ENCODE data around the gene GRK2. TPM values are rescaled to one million over a fixed set of nuclear protein-coding genes. Genes with fewer than 3 reads are reported as not detected.
"Not testable (repeated sequence)": the region's sequence is repeated elsewhere in the genome, so short reads cannot be mapped to it uniquely, and the experiment has no call there.

GRK2 gene
- total RNA-seq, 1 donor = 21.5 TPM

- peak overlapping the region; percentile 92 for H3K4me3 ChIP-seq (ENCODE audit: low read depth, low read length)
- no peak for TF ChIP-seq CTCF (IDR thresholded peaks at IDR 0.05; ENCODE audit: insufficient read depth, low read length)
- no peak for DNase-seq (ENCODE audit: low read depth)
Measured at GRCh38 chr11:67316882-67317204, 50.6 kb downstream of the GRK2 start.

- TF ChIP-seq CTCF (IDR thresholded peaks at IDR 0.05; ENCODE audit: insufficient read depth, low read length) = peak; percentile 87
- H3K4me3 ChIP-seq (ENCODE audit: low read depth, low read length) = peak overlapping the region; percentile 92
- peak; percentile 94 for DNase-seq (ENCODE audit: low read depth)
Measured at GRCh38 chr11:67317205-67317887, 51.1 kb downstream of the GRK2 start.

GRCh38 chr11:67317888-67318555, 51.7 kb downstream of the GRK2 start:
- peak overlapping the region; percentile 92 for H3K4me3 ChIP-seq (ENCODE audit: low read depth, low read length)
- no peak for TF ChIP-seq CTCF (IDR thresholded peaks at IDR 0.05; ENCODE audit: insufficient read depth, low read length)
- DNase-seq (ENCODE audit: low read depth) = no peak

GRCh38 chr11:67318876-67319275, 52.6 kb downstream of the GRK2 start:
- peak overlapping the region; percentile 92 for H3K4me3 ChIP-seq (ENCODE audit: low read depth, low read length)

GRCh38 chr11:67320011-67320410, 53.7 kb downstream of the GRK2 start:
- no peak for DNase-seq (ENCODE audit: low read depth)
- TF ChIP-seq CTCF (IDR thresholded peaks at IDR 0.05; ENCODE audit: insufficient read depth, low read length) = no peak
- H3K4me3 ChIP-seq (ENCODE audit: low read depth, low read length) = no peak overlapping the region

More at GRCh38 chr11:67318876-67319275, 52.6 kb downstream of the GRK2 start:
- DNase-seq (ENCODE audit: low read depth) = not testable (repeated sequence)

- H3K4me3 ChIP-seq (ENCODE audit: low read depth, low read length) = no peak overlapping the region
- TF ChIP-seq CTCF (IDR thresholded peaks at IDR 0.05; ENCODE audit: insufficient read depth, low read length) = no peak
- no peak for DNase-seq (ENCODE audit: low read depth)
Measured at GRCh38 chr11:67320691-67321090, 54.4 kb downstream of the GRK2 start.

- no peak for TF ChIP-seq CTCF (IDR thresholded peaks at IDR 0.05; ENCODE audit: insufficient read depth, low read length)
- no peak for DNase-seq (ENCODE audit: low read depth)
- H3K4me3 ChIP-seq (ENCODE audit: low read depth, low read length) = no peak overlapping the region
Measured at GRCh38 chr11:67321313-67321871, 55.1 kb downstream of the GRK2 start.
